Measurements from ENCODE around the gene C5.
"Not testable (repeated sequence)": the region's sequence is repeated elsewhere in the genome, so short reads cannot be mapped to it uniquely, and the experiment has no call there.

The C5 gene

DNA sequence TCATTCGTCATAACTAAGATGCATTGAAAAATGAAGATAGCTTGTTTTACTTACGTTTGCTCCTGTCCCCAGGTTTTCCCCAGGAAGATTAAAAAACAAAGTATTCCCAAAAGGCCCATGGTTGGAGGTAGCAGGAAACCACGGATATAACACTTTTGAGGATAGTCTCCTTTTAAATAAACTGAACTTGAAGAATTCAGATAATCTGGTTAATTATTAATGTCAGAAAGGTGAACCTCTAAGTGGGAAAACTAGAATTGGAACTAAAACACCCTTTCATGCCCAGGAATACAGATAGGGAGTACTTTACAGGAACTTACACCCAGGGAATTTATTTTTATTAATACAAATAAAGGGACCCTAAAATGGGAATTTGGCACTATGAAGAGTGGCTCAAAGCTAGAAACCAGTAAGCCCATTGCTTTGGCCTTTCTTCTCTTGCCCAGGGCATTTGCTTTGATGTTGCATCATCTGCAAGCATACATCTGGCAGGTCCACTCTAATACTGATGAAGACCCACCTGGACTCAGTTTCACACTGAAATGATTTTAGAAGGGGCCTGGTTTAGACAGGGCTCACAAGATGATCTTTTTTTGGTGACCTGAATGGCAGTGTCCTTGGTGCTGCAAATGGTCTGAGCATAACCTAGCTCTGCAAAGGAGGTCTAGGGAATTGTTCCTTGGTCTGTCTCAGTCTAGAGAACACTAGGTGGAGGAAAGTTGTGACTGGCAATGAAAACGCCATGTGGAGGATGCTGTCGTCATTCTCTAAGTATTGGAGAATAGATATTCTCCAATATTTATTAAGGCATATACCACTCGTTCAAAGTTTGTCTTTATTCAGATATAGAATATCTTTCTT lies at the start of gene C5:
Gene C5 (minus strand): TSS at position 148 of the 861 bp plus-strand sequence. CDS start 29 bp downstream, at position 119.
- H3K36me3 Mint-ChIP-seq = no peaks in the 10 kb centered on the region
- H3K27me3 Mint-ChIP-seq = no peaks in the 10 kb centered on the region
- H3K9me3 Mint-ChIP-seq (ENCODE audit: low read depth) = no peaks in the 10 kb centered on the region
- H3K4me1 Mint-ChIP-seq (ENCODE audit: low read depth) = no peaks in the 10 kb centered on the region
- H3K27ac Mint-ChIP-seq = no peak within 1 kb of the TSS
- H3K4me3 Mint-ChIP-seq = no peak within 1 kb of the TSS

DNA sequence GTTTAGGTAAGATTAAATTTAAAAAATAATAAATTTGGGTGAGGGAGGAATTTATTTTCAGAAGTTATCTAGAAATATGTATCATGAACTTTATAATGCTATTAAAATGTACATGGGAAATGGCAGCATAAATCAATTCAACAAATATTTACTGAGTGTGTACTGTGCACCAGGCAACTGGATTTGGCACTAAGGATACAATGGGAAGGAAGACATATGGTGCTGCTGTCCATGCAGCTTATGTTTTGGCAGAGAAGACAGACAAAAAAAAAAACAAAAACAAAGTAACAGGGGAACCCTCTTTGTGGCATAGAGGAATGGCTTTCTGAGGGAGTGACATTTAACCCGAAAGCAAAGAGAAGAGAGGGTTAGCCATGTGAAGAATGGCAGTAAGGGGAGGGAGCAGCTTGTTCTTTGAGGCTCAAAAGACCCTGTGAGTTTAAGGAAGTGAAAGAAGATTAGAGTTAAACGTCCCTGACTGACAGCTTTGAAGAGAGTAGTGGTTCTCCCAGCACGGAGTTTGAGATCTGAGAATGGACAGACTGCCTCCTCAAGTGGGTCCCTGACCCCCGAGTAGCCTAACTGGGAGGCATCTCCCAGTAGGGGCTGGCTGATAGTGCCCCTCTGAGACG lies 48.6 kb upstream of the C5 start:
- no peak overlapping the region for H3K27ac Mint-ChIP-seq
- no peak overlapping the region for H3K4me3 Mint-ChIP-seq
- peaks cover 7% of the 10 kb centered on the region for H3K9me3 Mint-ChIP-seq (ENCODE audit: low read depth)
- H3K4me1 Mint-ChIP-seq (ENCODE audit: low read depth) = peaks cover under 1% of the 10 kb centered on the region
- peaks cover 46% of the 10 kb centered on the region for H3K36me3 Mint-ChIP-seq
- no peaks in the 10 kb centered on the region for H3K27me3 Mint-ChIP-seq

DNA sequence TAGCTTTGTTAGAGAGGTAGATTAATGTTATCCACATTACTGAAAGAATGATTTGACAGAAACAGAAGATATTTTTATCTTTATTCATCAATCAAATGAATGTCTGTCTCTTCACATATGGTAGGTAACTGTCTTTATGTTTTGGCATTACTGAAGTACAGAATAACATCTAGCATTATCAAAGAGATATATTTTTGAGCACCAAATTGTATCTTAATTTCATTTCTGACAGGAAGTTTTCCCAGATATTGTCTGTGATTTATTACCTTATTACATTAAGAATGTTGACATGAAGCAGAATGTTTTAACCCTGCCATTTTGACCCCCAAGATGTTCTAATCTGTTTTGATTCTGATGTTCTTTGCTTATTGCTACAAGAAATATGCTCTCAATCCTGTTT lies 45.0 kb upstream of the C5 start:
- no peaks in the 10 kb centered on the region for H3K27me3 Mint-ChIP-seq
- H3K4me1 Mint-ChIP-seq (ENCODE audit: low read depth) = peaks cover 2% of the 10 kb centered on the region
- no peak overlapping the region for H3K27ac Mint-ChIP-seq
- H3K4me3 Mint-ChIP-seq = no peak overlapping the region
- H3K36me3 Mint-ChIP-seq = peaks cover 44% of the 10 kb centered on the region
- H3K9me3 Mint-ChIP-seq (ENCODE audit: low read depth) = no peaks in the 10 kb centered on the region

DNA sequence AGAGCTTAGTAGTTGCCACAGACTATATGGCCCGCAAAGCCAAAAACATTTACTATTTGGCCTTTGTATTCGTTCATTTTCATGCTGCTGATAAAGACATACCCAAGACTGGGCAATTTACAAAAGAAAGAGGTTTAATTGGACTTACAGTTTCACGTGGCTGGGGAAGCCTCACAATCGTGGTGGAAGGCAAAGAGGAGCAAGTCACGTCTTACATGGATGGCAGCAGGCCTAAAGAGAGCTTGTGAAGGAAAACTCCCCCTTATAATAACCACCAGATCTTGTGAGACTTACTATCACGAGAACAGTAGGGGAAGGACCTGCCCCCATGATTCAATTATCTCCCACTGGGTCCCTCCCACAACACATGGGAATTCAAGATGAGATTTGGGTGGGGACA lies 40.7 kb upstream of the C5 start:
- H3K36me3 Mint-ChIP-seq = peaks cover 39% of the 10 kb centered on the region
- H3K27ac Mint-ChIP-seq; H3K4me3 Mint-ChIP-seq; H3K9me3 Mint-ChIP-seq (ENCODE audit: low read depth); H3K27me3 Mint-ChIP-seq: not testable (repeated sequence)
- peaks cover 19% of the 10 kb centered on the region for H3K4me1 Mint-ChIP-seq (ENCODE audit: low read depth)

DNA sequence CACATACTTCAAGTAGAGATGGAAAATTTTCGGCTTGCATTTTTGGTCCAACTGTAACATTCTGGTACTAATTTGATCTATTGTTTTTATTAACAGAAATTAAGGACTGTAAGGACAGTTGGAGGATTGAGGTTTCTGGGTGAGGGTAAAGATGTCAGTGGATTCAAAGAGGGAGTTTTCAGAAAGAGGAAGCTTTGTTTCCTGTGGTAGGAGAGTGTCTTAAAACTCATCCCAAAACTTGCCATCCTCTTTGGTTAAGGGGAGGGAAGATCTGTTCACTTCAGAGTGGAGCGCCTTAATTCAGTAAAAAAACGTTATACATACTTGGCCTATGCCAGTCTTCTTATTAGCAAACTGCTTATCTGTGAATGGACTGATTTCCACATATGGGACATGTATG lies 38.5 kb upstream of the C5 start:
- no peaks in the 10 kb centered on the region for H3K9me3 Mint-ChIP-seq (ENCODE audit: low read depth)

DNA sequence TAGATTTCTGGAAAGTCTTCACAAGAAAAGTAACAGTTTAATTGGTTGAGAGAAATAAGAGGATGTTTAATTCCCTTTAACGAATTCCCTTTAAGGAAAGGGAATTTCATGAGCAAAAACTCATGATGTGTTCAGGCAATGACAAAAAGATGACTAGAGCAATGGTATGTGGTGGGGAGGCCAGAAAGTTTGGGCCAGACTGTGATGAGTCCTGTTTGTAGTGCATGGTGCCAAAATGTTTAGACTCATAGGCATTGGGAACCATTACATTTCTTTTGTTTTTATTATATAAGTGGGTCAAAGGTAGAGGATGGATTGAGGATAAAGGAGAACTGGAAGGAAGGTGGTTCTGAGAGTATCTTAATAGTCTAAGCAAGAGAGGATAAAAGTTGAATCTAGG lies 35.6 kb upstream of the C5 start:
- no peaks in the 10 kb centered on the region for H3K9me3 Mint-ChIP-seq (ENCODE audit: low read depth)
- no peak overlapping the region for H3K4me3 Mint-ChIP-seq
- H3K27me3 Mint-ChIP-seq = no peaks in the 10 kb centered on the region
- H3K4me1 Mint-ChIP-seq (ENCODE audit: low read depth) = peaks cover 17% of the 10 kb centered on the region
- peaks cover 17% of the 10 kb centered on the region for H3K36me3 Mint-ChIP-seq
- H3K27ac Mint-ChIP-seq = no peak overlapping the region

More for the DNA sequence above, 38.5 kb upstream of the C5 start:
- no peaks in the 10 kb centered on the region for H3K27me3 Mint-ChIP-seq
- H3K27ac Mint-ChIP-seq = peak overlapping the region; percentile 7
- peaks cover 18% of the 10 kb centered on the region for H3K4me1 Mint-ChIP-seq (ENCODE audit: low read depth)
- H3K4me3 Mint-ChIP-seq = no peak overlapping the region
- peaks cover 30% of the 10 kb centered on the region for H3K36me3 Mint-ChIP-seq

DNA sequence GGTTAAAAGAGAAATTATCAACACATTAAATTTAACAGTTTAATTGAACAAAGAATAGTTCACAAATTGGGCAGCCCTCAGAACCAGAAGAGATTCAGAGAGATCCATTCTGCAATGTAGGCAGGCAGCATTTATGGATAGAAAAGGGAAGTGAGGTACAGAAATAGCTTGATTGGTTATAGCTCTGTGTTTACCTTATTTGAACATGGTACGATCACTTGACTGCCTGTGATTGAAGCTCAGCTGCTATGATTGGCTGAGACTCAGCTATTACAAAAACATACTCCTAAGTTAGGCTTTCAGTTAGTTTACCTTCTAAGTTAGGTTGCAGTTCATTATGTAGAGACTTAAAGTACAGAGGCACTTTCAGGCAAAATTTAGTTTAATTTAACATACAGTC lies 32.0 kb upstream of the C5 start:
- Mint-ChIP-seq H3K27me3 (no peaks in the 10 kb centered on the region), H3K27ac (no peak overlapping the region), H3K36me3 (peaks cover 8% of the 10 kb centered on the region), H3K4me3 (no peak overlapping the region), H3K9me3 (ENCODE audit: low read depth) (no peaks in the 10 kb centered on the region), H3K4me1 (ENCODE audit: low read depth) (peaks cover 12% of the 10 kb centered on the region)

DNA sequence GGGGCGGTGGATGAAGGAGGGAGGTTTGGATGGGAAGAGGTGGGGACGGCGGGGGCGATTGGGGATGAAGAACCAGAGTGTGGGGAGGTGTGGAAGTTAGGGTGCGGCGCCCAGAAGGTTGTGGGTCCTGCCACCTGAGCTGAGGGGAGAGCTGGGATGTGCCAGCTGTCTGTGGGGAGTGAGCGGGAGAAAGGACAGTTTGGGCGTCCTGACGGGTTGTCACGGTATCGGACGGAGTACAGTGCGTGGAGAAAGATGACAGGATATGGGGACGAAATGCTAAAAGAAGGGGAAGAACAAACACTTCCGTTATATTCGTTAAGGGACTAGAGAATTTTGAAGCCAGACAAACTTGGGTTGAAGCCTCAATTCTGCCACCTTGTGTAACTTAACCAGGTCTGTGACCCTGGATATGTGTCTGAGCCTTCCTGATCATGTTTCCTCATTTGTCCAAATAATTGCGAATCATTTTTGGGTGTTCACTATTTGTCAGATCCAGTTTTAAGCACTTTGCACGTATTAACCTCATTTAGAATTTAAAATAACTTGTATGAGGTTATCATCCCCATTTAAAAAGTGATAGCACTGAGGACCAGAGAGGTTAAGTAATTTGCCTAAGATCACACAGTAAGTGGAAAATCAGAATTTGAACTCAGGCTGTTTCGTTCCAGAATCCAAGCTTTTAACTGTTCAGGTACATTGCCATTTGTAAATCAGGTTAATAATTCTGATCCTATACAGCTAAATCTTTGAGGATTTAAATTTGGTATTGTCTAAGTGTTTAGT lies 25.4 kb upstream of the C5 start:
- H3K36me3 Mint-ChIP-seq = no peaks in the 10 kb centered on the region
- H3K4me1 Mint-ChIP-seq (ENCODE audit: low read depth) = peaks cover 50% of the 10 kb centered on the region
- peak overlapping the region; percentile 93 for H3K27ac Mint-ChIP-seq
- H3K4me3 Mint-ChIP-seq = peak overlapping the region; percentile 99
- H3K27me3 Mint-ChIP-seq = no peaks in the 10 kb centered on the region
- no peaks in the 10 kb centered on the region for H3K9me3 Mint-ChIP-seq (ENCODE audit: low read depth)

DNA sequence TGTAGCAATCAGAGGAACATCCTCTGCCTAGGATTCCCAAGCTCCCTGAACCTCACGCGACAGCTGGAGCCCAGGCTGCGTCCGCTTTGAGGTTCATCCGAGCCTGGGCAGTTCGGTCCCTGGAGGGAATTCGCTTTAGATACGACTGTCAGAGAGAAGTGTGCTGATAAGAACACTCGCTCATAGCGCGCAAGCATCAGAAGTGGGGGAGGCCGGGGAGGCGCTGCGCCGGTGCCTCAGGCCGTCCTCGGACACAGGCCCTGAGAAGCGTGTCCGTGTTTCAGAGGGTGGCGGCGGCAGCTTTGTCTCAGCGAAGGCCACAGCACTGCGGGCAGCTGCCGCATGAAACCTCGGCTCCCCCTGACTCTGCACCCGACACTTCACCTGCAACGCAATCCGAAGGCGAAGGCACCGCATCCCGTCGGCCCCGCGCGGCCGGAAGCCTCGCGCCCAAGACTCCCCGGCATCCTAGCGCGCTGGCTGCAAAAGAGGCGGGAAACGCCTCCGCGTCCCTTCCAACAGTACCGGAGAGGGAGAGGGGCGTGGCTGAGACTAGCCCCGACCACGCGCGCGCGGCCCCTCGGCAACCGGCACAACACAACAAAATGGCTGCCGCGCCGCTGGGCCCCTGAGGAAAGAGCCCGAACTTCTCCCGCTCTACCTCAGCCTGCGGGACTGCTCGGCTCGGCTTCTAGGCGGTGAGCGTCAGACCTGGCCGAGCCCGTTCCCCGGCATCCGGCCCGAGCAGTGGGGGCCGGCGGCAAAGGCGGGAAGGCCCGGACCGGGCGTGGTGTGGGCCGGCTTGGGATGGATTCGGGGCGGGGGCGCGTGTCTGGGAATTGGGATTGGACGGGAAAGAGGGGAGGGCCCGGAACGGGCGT lies 24.5 kb upstream of the C5 start, which contains the start of gene CNTRL:
Gene CNTRL (plus strand): TSS at position 586 of the 881 bp plus-strand sequence. CDS start 13,372 bp downstream, outside the sequence.
- H3K27me3 Mint-ChIP-seq = no peaks in the 10 kb centered on the region
- H3K4me1 Mint-ChIP-seq (ENCODE audit: low read depth) = peaks cover 50% of the 10 kb centered on the region
- peak within 1 kb of the TSS; percentile 93 for H3K27ac Mint-ChIP-seq

DNA sequence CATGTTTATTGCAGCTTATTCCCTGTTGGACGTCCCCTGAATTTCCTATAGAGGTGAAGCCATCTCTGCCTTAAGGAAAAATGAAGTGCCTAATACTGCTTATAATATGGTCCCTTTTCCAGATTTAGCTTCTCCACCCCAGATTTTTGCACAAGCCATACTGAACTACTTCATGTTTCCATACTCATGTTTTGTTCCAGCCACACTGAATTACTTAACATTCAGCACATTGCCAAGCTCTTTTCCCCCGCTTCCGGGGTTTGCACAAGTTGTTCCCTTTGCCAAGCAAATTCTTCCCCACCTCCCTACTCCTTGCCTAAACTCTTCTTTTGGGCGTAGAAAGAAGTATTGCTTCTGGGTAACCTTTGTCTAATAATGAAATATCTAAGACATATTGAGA lies 23.0 kb upstream of the C5 start:
- Mint-ChIP-seq H3K36me3 (no peaks in the 10 kb centered on the region), H3K4me1 (ENCODE audit: low read depth) (peaks cover 53% of the 10 kb centered on the region), H3K4me3 (peak overlapping the region; percentile 99), H3K27me3 (no peaks in the 10 kb centered on the region), H3K27ac (no peak overlapping the region), H3K9me3 (ENCODE audit: low read depth) (peaks cover 3% of the 10 kb centered on the region)

More for the DNA sequence above, 24.5 kb upstream of the C5 start, which contains the start of gene CNTRL:
- H3K4me3 Mint-ChIP-seq = peak within 1 kb of the TSS; percentile 99
- no peaks in the 10 kb centered on the region for H3K36me3 Mint-ChIP-seq
- no peaks in the 10 kb centered on the region for H3K9me3 Mint-ChIP-seq (ENCODE audit: low read depth)

DNA sequence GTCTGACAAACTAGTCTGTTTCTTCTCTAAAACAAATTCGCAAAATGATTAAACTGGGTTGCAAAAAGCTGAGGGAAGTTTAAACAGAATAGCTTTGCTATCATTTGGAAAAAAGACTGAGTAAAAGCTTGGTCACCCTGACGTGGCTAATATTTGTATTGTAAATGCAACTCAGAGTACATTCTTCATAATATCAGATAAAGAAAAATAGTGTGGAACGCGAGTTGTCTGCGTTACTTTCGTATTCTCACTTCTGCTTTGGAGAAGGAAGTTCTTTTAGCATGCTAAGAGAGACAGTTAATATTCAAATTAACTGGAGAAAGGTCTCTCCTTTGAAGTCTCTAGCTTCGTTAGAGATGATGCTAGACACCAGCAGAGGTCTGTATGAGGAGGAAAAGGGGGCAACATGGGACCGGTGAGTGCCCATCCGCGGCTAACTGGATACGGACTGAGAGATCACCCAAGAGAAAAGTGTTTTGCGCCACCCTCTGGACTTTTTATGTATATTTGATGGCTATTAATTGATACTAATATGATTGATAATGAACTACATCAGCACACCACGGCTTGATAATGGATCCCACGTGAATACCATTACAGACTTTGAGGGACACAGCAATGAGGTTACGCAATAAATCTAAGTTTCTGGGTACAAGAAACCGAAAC lies 21.8 kb upstream of the C5 start:
- Mint-ChIP-seq H3K4me3 (peak overlapping the region; percentile 83), H3K36me3 (peaks cover 4% of the 10 kb centered on the region), H3K27ac (peak overlapping the region; percentile 72), H3K9me3 (ENCODE audit: low read depth) (peaks cover 7% of the 10 kb centered on the region), H3K27me3 (no peaks in the 10 kb centered on the region), H3K4me1 (ENCODE audit: low read depth) (peaks cover 54% of the 10 kb centered on the region)

DNA sequence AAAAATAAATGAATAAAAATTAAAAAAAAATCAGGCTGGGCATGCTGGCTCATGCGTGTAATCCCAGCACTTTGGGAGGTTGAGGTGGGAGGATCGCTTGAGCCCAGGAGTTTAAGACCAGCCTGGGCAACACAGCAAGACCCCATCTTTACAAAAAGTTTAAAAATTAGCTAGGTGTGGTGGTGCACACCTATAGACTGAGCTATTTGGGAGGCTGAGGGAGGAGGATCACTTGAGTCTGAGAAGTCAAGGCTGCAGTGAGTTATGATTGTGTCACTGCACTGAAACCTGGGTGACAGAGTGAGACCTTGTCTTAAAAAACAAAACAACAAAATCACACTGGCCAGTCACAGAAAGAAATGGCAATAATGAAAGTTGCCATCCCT lies 21.3 kb upstream of the C5 start:
- H3K27me3 Mint-ChIP-seq = no peaks in the 10 kb centered on the region
- peaks cover 49% of the 10 kb centered on the region for H3K4me1 Mint-ChIP-seq (ENCODE audit: low read depth)
- peaks cover 7% of the 10 kb centered on the region for H3K9me3 Mint-ChIP-seq (ENCODE audit: low read depth)
- peaks cover 4% of the 10 kb centered on the region for H3K36me3 Mint-ChIP-seq
- peak overlapping the region; percentile 72 for H3K27ac Mint-ChIP-seq
- H3K4me3 Mint-ChIP-seq = peak overlapping the region; percentile 83

DNA sequence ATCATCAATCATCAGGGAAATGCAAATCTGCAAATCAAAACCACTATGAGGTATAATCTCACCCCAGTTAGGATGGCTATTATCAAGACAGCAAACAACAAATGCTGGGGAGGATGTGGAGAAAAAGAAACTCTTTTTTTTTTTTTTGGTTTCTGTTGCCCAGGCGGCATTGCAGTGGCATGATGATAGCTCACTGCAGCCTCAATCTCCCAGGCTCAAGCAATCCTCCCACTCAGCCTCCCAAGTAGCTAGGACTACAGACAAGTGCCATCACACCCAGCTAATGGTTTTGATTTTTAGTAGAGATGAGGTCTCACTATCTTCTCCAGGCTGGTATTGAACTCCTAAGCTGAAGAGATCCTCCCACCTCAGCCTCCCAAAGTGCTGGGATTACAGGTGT lies 19.3 kb upstream of the C5 start:
- H3K4me3 Mint-ChIP-seq = no peak overlapping the region
- peaks cover 4% of the 10 kb centered on the region for H3K36me3 Mint-ChIP-seq
- H3K9me3 Mint-ChIP-seq (ENCODE audit: low read depth) = peaks cover 7% of the 10 kb centered on the region
- H3K27ac Mint-ChIP-seq = no peak overlapping the region
- H3K27me3 Mint-ChIP-seq = no peaks in the 10 kb centered on the region
- peaks cover 34% of the 10 kb centered on the region for H3K4me1 Mint-ChIP-seq (ENCODE audit: low read depth)

DNA sequence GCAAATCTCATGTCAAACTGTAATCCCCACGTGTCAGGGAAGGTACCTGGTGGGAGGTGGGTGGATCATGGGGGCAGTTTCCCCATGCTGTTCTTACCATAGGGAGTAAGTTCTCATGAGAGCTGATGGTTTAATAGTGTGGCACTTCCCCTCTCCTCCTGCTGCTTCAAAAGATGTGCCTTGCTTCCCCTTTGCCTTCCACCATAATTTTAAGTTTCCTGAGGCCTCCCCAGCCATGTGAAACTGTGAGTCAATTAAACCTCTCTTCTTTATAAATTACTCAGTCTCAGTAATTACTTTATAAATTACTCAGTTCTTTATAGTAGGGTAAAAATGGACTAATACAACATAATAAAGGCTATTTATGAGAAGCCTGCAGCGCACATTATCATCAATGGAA lies 17.6 kb upstream of the C5 start:
- H3K27ac Mint-ChIP-seq = peak overlapping the region; percentile 86
- peaks cover 27% of the 10 kb centered on the region for H3K4me1 Mint-ChIP-seq (ENCODE audit: low read depth)
- H3K27me3 Mint-ChIP-seq = no peaks in the 10 kb centered on the region
- H3K4me3 Mint-ChIP-seq = peak overlapping the region; percentile 14
- peaks cover 4% of the 10 kb centered on the region for H3K36me3 Mint-ChIP-seq
- H3K9me3 Mint-ChIP-seq (ENCODE audit: low read depth) = peaks cover 7% of the 10 kb centered on the region

All from activated naive CD8-positive, alpha-beta T cell (primary cell).